ENCODE measurements around the gene MERTK.
"Not testable (repeated sequence)": the region's sequence is repeated elsewhere in the genome, so short reads cannot be mapped to it uniquely, and the experiment has no call there.

- TF ChIP-seq POLR2A, CTCF, POLR2AphosphoS5 (IDR thresholded peaks at IDR 0.05): not testable (repeated sequence)
These were observed 11.6 kb downstream of the MERTK start for GRCh38 chr2:111909997-111910396.
